Nephron (organoid): Measurements from ENCODE around the gene FBN3.
A peak's percentile ranks its signal among the peaks of the same experiment; 100 is the strongest.

Experiments
- H3K27ac Mint-ChIP-seq, 3 experiments: 2 replicates each; pipeline ENCODE4 v1.8.0; 2020; ENCODE audit warnings: mixed read lengths in 3 of 3, mild to moderate bottlenecking in 2 of 3, moderate library complexity in 1 of 3
- H3K27me3 Mint-ChIP-seq: 2 replicates; pipeline ENCODE4 v1.8.0; 2021; ENCODE audit warnings: low read depth, mild to moderate bottlenecking, moderate library complexity, mixed read lengths
- H3K36me3 Mint-ChIP-seq: 2 replicates; pipeline ENCODE4 v1.8.0; 2020; ENCODE audit warnings: low read depth, mixed read lengths
- H3K4me1 Mint-ChIP-seq: 2 replicates; pipeline ENCODE4 v1.8.0; 2020; ENCODE audit warnings: mixed read lengths
- H3K4me3 Mint-ChIP-seq, 3 experiments: 2 replicates each; pipeline ENCODE4 v1.8.0; 2020; ENCODE audit warnings: mild to moderate bottlenecking in 3 of 3, mixed read lengths in 3 of 3, moderate library complexity in 2 of 3
- H3K9me3 Mint-ChIP-seq: 2 replicates; pipeline ENCODE4 v1.8.0; 2020; ENCODE audit warnings: mixed read lengths
- CTCF ChIP-seq, 3 experiments: fragments of 200-600 bp; sonication (generic); IDR thresholded peaks; one replicate each; pipeline ENCODE4 v1.5.0; 2021; ENCODE audit warnings: antibody characterized with exemption in 3 of 3; ENCODE audit not compliant: unreplicated experiment in 3 of 3

Gene FBN3

GRCh38 chr19:8050274-8051096, 98.9 kb downstream of the FBN3 start:
- TF ChIP-seq CTCF (IDR thresholded peaks at IDR 0.05; ENCODE audit: unreplicated experiment in 3 of 3), result no peak
- Mint-ChIP-seq H3K4me3 (peak overlapping the region; percentile 51 to 70 (median 59)), H3K27me3 (peaks cover 11% of the 10 kb centered on the region), H3K4me1 (no peaks in the 10 kb centered on the region), H3K9me3 (no peaks in the 10 kb centered on the region), H3K36me3 (no peaks in the 10 kb centered on the region), H3K27ac (peak overlapping the region in 1 of 3 experiments; percentile 22)

- H3K4me3 Mint-ChIP-seq, result no peak overlapping the region
- H3K9me3 Mint-ChIP-seq, result no peaks in the 10 kb centered on the region
- H3K27me3 Mint-ChIP-seq, result peaks cover 4% of the 10 kb centered on the region
- H3K4me1 Mint-ChIP-seq, result peaks cover 4% of the 10 kb centered on the region
- no peak overlapping the region for H3K27ac Mint-ChIP-seq
- no peak for TF ChIP-seq CTCF (IDR thresholded peaks at IDR 0.05; ENCODE audit: unreplicated experiment in 3 of 3)
- no peaks in the 10 kb centered on the region for H3K36me3 Mint-ChIP-seq
Observed at GRCh38 chr19:8046569-8047165, 102.7 kb downstream of the FBN3 start.

- Mint-ChIP-seq H3K4me3 (no peak overlapping the region), H3K9me3 (no peaks in the 10 kb centered on the region), H3K36me3 (no peaks in the 10 kb centered on the region), H3K27ac (no peak overlapping the region), H3K27me3 (peaks cover 4% of the 10 kb centered on the region), H3K4me1 (peaks cover 4% of the 10 kb centered on the region)
- no peak for TF ChIP-seq CTCF (IDR thresholded peaks at IDR 0.05; ENCODE audit: unreplicated experiment in 3 of 3)
Observed at GRCh38 chr19:8045872-8046568, 103.4 kb downstream of the FBN3 start.

- Mint-ChIP-seq H3K27me3 (peaks cover 4% of the 10 kb centered on the region), H3K9me3 (no peaks in the 10 kb centered on the region), H3K4me3 (no peak overlapping the region), H3K27ac (no peak overlapping the region), H3K4me1 (peaks cover 4% of the 10 kb centered on the region), H3K36me3 (no peaks in the 10 kb centered on the region)
- no peak for TF ChIP-seq CTCF (IDR thresholded peaks at IDR 0.05; ENCODE audit: unreplicated experiment in 3 of 3)
Observed at GRCh38 chr19:8044018-8044417, 105.4 kb downstream of the FBN3 start.

GRCh38 chr19:8042900-8043299, 106.5 kb downstream of the FBN3 start:
- no peak for TF ChIP-seq CTCF (IDR thresholded peaks at IDR 0.05; ENCODE audit: unreplicated experiment in 3 of 3)
- Mint-ChIP-seq H3K27me3 (peaks cover 4% of the 10 kb centered on the region), H3K4me3 (no peak overlapping the region), H3K27ac (no peak overlapping the region), H3K9me3 (no peaks in the 10 kb centered on the region), H3K36me3 (no peaks in the 10 kb centered on the region), H3K4me1 (peaks cover 4% of the 10 kb centered on the region)
